ENCODE data around the gene MAP2K3.

GRCh38 chr17:21269394-21269793 is 15.1 kb upstream of the MAP2K3 start:
- TF ChIP-seq CTCF (IDR thresholded peaks at IDR 0.05) (no peak), POLR2A (IDR thresholded peaks at IDR 0.05) (no peak)
